ENCODE data around the gene HK2. TPM values are rescaled to one million over a fixed set of nuclear protein-coding genes. Genes with fewer than 3 reads are reported as not detected.

Gene HK2
- total and polyA plus RNA-seq, 7 donors = 14.3 to 229 (median 84.2) TPM

- TF ChIP-seq CTCF (IDR thresholded peaks at IDR 0.05) = no peak
- intact Hi-C loops (cut with DNase I) = loop anchor here (2.0 to 5.0 kb wide), 4 partner anchors 37 to 123 kb away; no protein-coding TSS in a partner anchor
- Histone ChIP-seq H3K27ac (peak overlapping the region; percentile 81), H3K9me3 (no peaks in the 10 kb centered on the region), H3K4me1 (peaks cover 19% of the 10 kb centered on the region), H3K36me3 (ENCODE audit: insufficient read depth in 1 of 2, low read depth in 1 of 2) (no peaks in the 10 kb centered on the region), H3K27me3 (ENCODE audit: insufficient read depth in 3 of 3, low read length in 2 of 3) (no peaks in the 10 kb centered on the region), H3K4me3 (peak overlapping the region; percentile 75)
- ATAC-seq = peak; percentile 47 to 63 (median 59)
- DNase-seq = peak; percentile 42 to 67
- WGBS, 3 donors = 0 to 1% (median 1%) methylated on average over 70 to 87 of the region's 87 CpGs
Measured at GRCh38 chr2:74834792-74835755, 1.1 kb downstream of the HK2 start.

GRCh38 chr2:74835831-74836674 is 2.1 kb downstream of the HK2 start:
- Histone ChIP-seq H3K27ac (peak overlapping the region; percentile 81), H3K36me3 (ENCODE audit: insufficient read depth in 1 of 2, low read depth in 1 of 2) (no peaks in the 10 kb centered on the region), H3K27me3 (ENCODE audit: insufficient read depth in 3 of 3, low read length in 2 of 3) (no peaks in the 10 kb centered on the region), H3K9me3 (no peaks in the 10 kb centered on the region), H3K4me1 (peaks cover 19% of the 10 kb centered on the region), H3K4me3 (peak overlapping the region; percentile 75)
- WGBS, 3 donors = 19 to 26% (median 23%) methylated on average over 15 of the region's 15 CpGs
- ATAC-seq (peak in 3 of 4 donors; percentile 30 to 50 (median 46)), DNase-seq (no peak)
- TF ChIP-seq CTCF (IDR thresholded peaks at IDR 0.05) = peak; percentile 75
- intact Hi-C loops (cut with DNase I) = loop anchor here (2.0 to 5.0 kb wide), 3 partner anchors 36 to 121 kb away; no protein-coding TSS in a partner anchor

GRCh38 chr2:74836675-74837401 is 2.9 kb downstream of the HK2 start:
- H3K27ac ChIP-seq = peak overlapping the region; percentile 81
- 55 to 66% (median 59%) methylated on average over 9 of the region's 9 CpGs for WGBS, 3 donors
- H3K27me3 ChIP-seq (ENCODE audit: insufficient read depth in 3 of 3, low read length in 2 of 3) = no peaks in the 10 kb centered on the region
- peaks cover 0 to 5% of the 10 kb centered on the region in 2 donors for H3K36me3 ChIP-seq (ENCODE audit: insufficient read depth in 1 of 2, low read depth in 1 of 2)
- ATAC-seq = no peak
- H3K4me3 ChIP-seq = peak overlapping the region; percentile 75
- no peak for DNase-seq
- no peak for TF ChIP-seq CTCF (IDR thresholded peaks at IDR 0.05)
- intact Hi-C loops (cut with DNase I) = loop anchor here (5.0 kb wide), 2 partner anchors 35 to 40 kb away; no protein-coding TSS in a partner anchor
- H3K4me1 ChIP-seq = peaks cover 20% of the 10 kb centered on the region
- H3K9me3 ChIP-seq = no peaks in the 10 kb centered on the region

GRCh38 chr2:74841641-74842040 is 7.7 kb downstream of the HK2 start:
- TF ChIP-seq CTCF (IDR thresholded peaks at IDR 0.05) = no peak
- Histone ChIP-seq H3K4me1 (peaks cover 56% of the 10 kb centered on the region), H3K27ac (peak overlapping the region; percentile 15), H3K9me3 (no peaks in the 10 kb centered on the region), H3K4me3 (no peak overlapping the region), H3K36me3 (ENCODE audit: insufficient read depth in 1 of 2, low read depth in 1 of 2) (peaks cover 0 to 5% of the 10 kb centered on the region in 2 donors), H3K27me3 (ENCODE audit: insufficient read depth in 3 of 3, low read length in 2 of 3) (no peaks in the 10 kb centered on the region)
- no peak for ATAC-seq
- WGBS, 3 donors = 39 to 45% (median 44%) methylated on average over 2 of the region's 2 CpGs
- no peak for DNase-seq
- intact Hi-C loops (cut with DNase I) = no loop called here
